Measurements from ENCODE around the gene WDR37. TPM values are rescaled to one million over a fixed set of nuclear protein-coding genes. Genes with fewer than 3 reads are reported as not detected.
"Not testable (repeated sequence)": the region's sequence is repeated elsewhere in the genome, so short reads cannot be mapped to it uniquely, and the experiment has no call there.

The WDR37 gene
- 10 to 100 TPM in 9 of 12 donors, 1 to 10 TPM in 2, not detected in 1; 7.6 to 13.3 (median 10.6) TPM for polyA plus RNA-seq (ENCODE audit: insufficient read length in 12 of 12)
- long read RNA-seq, donor 1, full-length matches to known transcripts, result 1 of 17 reads
- long read RNA-seq, donor 1, partial matches to known transcripts, result 16 of 17 reads
- long read RNA-seq, donor 1, other reads (novel, unspliced or antisense), result 0 of 17 reads
- long read RNA-seq, donor 2, result 0 reads
- long read RNA-seq, donor 3, result 0 reads
- long read RNA-seq, donor 4, result 0 reads
- long read RNA-seq, donor 5, result 0 reads
- long read RNA-seq, donor 6, result 0 reads
- long read RNA-seq, donor 7, result 0 reads
- long read RNA-seq, donor 8, result 0 reads
- long read RNA-seq, donor 9, result 0 reads
- long read RNA-seq, donor 10, result 0 reads
- long read RNA-seq, donor 11, result 0 reads

- DNase-seq, result peak; percentile 88
Observed at GRCh38 chr10:1056326-1057105, at the start of gene WDR37. TSS of gene WDR37 (plus strand) at chr10:1056385. CDS start at chr10:1072156, 15,771 bp downstream.

GRCh38 chr10:1006573-1006972, 49.6 kb upstream of the WDR37 start:
- DNase-seq, result no peak

GRCh38 chr10:1007583-1007982, 48.6 kb upstream of the WDR37 start:
- no peak for DNase-seq

- DNase-seq, result no peak
Observed at GRCh38 chr10:1009071-1009494, 47.1 kb upstream of the WDR37 start.

- not testable (repeated sequence) for DNase-seq
Observed at GRCh38 chr10:1009947-1010346, 46.2 kb upstream of the WDR37 start.

- no peak for DNase-seq
Observed at GRCh38 chr10:1010703-1011102, 45.5 kb upstream of the WDR37 start.

GRCh38 chr10:1011696-1012095, 44.5 kb upstream of the WDR37 start:
- DNase-seq, result no peak

GRCh38 chr10:1015688-1016087, 40.5 kb upstream of the WDR37 start:
- DNase-seq, result no peak

GRCh38 chr10:1019362-1019761, 36.8 kb upstream of the WDR37 start:
- no peak for DNase-seq

GRCh38 chr10:1020460-1020859, 35.7 kb upstream of the WDR37 start:
- DNase-seq, result no peak

GRCh38 chr10:1020958-1021357, 35.2 kb upstream of the WDR37 start:
- no peak for DNase-seq

GRCh38 chr10:1022413-1022812, 33.8 kb upstream of the WDR37 start:
- DNase-seq, result no peak

- no peak for DNase-seq
Observed at GRCh38 chr10:1024103-1024502, 32.1 kb upstream of the WDR37 start.

- DNase-seq, result no peak
Observed at GRCh38 chr10:1025683-1026082, 30.5 kb upstream of the WDR37 start, which contains the start of gene IDI2. TSS of gene IDI2 (minus strand) at chr10:1025859. CDS start at chr10:1024723, 1,136 bp downstream.

- no peak for DNase-seq
Observed at GRCh38 chr10:1026578-1026977, 29.6 kb upstream of the WDR37 start.

GRCh38 chr10:1029838-1030237, 26.3 kb upstream of the WDR37 start:
- DNase-seq, result no peak

GRCh38 chr10:1033601-1034000, 22.6 kb upstream of the WDR37 start:
- DNase-seq, result no peak

- no peak for DNase-seq
Observed at GRCh38 chr10:1034758-1035157, 21.4 kb upstream of the WDR37 start.

- no peak for DNase-seq
Observed at GRCh38 chr10:1035201-1035600, 21.0 kb upstream of the WDR37 start.

- no peak for DNase-seq
Observed at GRCh38 chr10:1036341-1036791, 19.8 kb upstream of the WDR37 start.

- DNase-seq, result no peak
Observed at GRCh38 chr10:1037098-1037497, 19.1 kb upstream of the WDR37 start.

GRCh38 chr10:1038769-1039168, 17.4 kb upstream of the WDR37 start:
- not testable (repeated sequence) for DNase-seq

GRCh38 chr10:1040133-1040532, 16.1 kb upstream of the WDR37 start:
- DNase-seq, result no peak

Data from muscle of arm (tissue), 14 donors.